ENCODE data around the gene LUC7L2.

GRCh38 chr7:139394540-139394939 lies 34.8 kb downstream of the LUC7L2 start:
- TF ChIP-seq CTCF (IDR thresholded peaks at IDR 0.05) (no peak), EP300 (IDR thresholded peaks at IDR 0.05) (no peak), POLR2A (IDR thresholded peaks at IDR 0.05) (no peak), POLR2AphosphoS5 (IDR thresholded peaks at IDR 0.05) (no peak)
